ENCODE results near the gene DNAJC27.
"Not testable (repeated sequence)": the region's sequence is repeated elsewhere in the genome, so short reads cannot be mapped to it uniquely, and the experiment has no call there.

The DNAJC27 gene

DNA sequence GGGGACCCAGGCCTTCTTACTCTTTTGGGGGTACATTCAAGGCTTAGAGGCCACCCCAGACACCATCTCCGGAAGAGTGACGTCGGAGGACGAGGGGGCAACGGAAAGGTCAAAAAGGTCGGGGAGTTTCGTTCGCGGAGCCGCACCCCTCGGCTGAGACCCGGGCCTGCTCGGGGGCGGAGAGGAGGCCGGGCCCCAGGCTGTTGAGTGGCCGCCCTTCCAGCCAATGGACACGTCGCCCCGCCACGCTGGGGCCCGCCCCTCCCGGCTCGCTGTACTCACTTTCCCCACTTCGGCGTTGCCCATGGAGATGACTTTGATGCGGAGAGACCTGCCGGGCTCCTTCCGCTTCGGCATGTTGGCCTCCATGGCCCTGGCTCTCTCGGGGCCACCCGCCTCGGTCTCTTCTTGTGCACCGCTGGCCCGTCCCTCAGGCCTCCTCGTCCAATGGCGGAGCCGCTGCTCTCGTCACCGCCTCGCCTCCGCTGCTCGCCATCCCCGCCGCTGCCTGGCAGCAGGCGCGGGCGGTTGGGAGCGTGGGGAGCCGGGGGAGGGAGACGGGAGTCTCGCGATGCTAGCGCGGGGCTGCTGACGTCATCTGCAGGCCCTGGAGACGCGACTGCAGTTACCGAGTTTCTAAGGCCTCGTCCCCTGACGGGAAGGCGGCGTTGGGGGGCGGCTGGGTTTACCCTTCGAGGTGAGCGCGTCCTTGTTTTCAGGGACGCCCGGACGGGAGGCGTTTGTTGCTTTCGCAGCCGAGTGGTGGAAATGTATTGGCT is at the start of gene DNAJC27:
DNAJC27 (minus strand) TSS at position 420 of the 779 bp plus-strand sequence; CDS start at position 369, 51 bp downstream.
- DNase-seq (ENCODE audit: low read depth) = peak; percentile 96

DNA sequence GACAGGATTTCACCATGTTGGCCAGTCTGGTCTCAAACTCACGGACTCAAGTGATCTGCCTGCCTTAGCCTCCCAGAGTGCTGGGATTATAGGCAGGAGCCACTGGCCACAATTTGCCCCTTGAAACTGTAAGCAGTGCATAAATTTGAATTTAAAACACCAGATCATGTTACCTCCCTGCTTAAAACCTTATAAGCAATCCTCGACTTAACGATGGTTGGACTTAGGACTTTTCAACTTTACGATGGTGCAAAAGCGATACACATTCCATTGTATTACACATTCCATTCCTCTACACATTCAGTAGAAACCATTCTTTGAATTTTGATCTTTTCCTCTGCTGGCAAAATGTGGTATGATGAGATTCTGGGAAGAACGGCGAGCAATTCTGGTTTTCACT is 46.9 kb upstream of the DNAJC27 start:
- no peak for DNase-seq (ENCODE audit: low read depth)

DNA sequence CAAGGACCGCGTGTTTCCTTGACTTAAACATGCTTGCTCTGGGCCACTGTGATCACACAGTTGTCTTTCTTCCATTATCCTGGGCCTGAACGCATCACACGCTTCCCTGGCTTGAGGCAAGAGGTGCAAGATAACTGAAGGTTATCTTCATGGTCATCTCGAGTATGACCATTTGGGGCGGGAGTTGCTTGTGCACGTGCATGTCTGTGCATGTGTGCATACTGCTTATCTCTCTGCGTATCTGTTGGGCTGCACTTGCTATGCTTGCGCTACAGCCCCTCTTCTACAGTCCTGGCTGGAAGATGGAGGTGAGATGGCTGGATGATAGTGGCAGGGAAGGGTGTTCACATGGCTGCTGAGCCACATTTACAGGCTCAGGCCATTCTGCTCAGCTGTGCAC is 42.9 kb upstream of the DNAJC27 start:
- no peak for DNase-seq (ENCODE audit: low read depth)

DNA sequence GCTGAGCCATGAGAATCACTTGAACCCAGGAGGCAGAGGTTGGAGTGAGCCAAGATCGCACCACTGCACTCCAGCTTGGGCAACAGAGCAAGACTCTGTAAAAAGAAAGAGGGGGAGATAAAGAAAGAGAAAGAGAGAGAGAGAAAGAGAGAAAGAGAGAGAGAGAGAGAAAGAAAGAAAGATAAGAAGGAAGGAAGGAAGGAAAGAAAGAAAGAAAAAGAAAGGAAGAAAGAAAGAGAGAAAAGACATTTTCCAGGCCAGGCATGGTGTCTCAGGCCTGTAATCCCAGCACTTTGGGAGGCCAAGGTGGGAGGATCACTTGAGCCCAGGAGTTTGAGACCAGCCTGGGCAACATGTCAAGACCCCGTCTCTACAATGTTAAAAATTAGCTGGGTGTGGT is 39.6 kb upstream of the DNAJC27 start:
- DNase-seq (ENCODE audit: low read depth) = not testable (repeated sequence)

GRCh38 chr2:25009954-25010353 is 38.2 kb upstream of the DNAJC27 start:
- no peak for DNase-seq (ENCODE audit: low read depth)

GRCh38 chr2:25002066-25002465 is 30.3 kb upstream of the DNAJC27 start:
- DNase-seq (ENCODE audit: low read depth) = no peak

DNA sequence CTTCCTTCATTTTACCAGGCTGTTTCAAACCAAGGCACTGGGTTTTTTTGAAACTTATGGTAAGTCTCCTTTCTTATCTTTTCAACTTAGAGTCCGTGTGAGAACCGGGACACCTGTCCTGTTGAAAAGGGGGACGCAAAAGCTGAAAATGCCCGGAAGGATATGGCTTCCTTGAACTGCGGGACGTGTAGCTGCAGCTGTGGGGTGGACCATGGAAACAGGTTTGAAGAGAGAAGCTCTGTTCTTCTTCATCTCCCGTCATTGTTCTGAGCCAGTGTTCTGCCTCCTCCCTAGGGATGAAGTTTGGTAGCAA is 29.5 kb upstream of the DNAJC27 start:
- DNase-seq (ENCODE audit: low read depth) = no peak

DNA sequence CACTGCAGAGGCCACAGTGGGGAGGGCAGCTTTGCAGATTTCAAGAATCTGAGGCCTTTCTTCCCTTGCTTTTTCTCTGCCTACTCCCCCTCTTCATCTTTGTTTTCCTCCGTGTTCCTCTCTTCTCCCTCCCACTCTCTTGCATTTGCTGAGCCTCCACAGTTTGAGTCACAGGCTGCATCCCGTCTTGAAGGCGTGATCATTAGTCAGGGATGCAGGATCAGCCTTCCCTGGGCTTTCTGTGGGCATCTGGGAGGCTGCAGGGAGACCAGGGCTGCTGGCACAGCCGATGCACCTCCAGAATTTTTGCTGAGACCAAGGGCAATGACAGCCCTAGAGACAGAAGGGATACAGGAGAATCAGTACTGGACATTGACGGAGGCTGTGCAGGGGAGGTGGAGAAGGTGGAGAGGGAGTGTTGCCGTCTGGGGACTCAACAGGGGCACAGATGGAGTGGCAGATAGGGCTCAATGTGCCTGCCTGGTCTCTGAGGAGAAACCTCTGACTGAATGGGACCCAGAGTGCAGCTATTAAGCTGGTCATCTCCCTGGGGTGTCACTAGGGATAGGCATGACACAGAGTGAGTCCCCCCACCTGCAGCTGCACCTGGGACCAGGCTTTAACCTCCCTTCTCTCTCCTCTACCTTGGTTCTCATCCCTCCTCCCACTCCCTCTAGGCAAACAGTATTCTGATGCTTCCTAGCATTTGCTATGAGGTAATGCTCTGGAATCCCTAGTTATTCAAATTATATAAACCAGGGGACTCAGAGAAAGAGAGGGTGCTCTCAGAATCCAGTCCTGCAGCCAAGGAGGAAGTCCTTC is 29.0 kb upstream of the DNAJC27 start:
- DNase-seq (ENCODE audit: low read depth) = no peak

DNA sequence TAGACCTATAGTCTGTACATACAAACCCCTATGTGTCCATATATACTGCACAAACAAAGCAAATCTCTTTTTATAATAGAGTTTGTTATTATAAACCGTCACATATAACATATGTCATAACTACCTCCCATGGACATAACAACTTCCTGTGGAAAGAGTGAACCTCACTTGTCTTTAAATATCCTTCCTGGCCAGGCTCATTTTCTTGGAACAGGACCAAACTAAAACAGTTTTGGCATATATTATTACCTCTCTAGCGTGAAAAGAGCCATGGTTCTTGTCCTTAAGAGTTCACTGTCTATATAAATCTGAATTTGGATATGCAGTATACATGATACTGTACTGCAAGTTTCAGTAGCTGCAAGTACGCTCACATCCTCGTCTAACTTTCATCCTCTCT is 28.3 kb upstream of the DNAJC27 start:
- no peak for DNase-seq (ENCODE audit: low read depth)

- DNase-seq (ENCODE audit: low read depth) = not testable (repeated sequence)
Observed at GRCh38 chr2:24999097-24999496, 27.3 kb upstream of the DNAJC27 start.

DNA sequence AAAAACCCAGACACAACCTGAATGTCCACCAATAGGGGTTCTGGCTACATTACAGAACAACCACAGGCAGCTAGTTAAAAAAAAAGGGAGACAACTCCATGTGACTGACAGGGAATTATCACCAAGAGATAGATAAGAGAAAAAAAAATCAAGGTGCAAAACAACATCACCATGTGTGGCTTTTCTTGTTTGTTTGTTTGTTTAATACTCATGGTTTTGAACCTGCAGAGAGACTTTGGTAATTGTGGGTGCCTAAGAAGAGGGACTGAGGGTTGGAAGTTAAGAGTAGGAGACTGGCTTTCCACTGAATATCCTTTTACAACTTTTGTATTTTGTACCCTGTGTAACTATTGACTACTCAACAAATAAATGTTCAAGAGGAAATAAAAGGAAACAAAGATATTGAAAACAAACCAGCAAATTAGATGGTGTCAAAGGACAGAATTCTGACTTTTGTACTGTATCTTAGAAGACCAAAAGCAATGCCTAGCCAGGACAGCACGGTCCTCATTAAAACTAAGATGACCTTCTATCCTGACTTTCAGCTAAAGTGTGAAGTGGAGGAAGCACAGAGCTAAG is 22.5 kb upstream of the DNAJC27 start:
- DNase-seq (ENCODE audit: low read depth) = no peak

DNA sequence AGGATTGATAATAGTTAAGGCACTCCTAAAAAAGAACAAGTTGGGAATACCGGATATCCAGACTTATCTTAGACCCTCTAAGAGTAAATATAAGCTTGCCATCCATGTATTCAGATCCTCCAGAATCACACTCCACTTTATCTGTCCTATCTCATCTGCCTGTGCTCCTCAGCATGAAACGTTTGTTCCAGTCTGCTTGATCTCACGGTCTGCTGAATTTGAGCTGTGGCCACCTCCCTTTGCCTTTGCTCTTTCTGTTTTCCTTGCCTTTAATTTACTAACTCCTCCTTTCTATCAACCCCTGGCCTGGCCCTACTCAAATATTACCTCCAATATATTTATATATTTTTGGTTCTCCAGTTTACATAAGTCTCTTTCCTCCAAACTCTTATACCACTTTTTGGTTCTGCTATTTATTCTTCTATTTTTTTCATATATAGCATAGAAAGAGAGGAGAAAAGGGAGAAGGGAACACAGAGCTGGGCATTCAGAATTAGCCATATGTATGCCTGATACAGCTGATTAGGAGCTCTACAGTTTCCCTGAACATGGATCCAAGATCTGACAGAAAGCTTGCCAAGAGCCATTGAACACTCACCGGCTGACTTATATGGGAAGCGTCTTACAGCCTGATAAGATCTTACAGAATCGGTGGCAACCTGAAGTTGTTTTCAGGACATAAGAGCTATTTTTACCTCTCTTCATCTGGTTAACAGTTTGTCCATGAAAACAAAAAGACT is 21.8 kb upstream of the DNAJC27 start:
- no peak for DNase-seq (ENCODE audit: low read depth)

DNA sequence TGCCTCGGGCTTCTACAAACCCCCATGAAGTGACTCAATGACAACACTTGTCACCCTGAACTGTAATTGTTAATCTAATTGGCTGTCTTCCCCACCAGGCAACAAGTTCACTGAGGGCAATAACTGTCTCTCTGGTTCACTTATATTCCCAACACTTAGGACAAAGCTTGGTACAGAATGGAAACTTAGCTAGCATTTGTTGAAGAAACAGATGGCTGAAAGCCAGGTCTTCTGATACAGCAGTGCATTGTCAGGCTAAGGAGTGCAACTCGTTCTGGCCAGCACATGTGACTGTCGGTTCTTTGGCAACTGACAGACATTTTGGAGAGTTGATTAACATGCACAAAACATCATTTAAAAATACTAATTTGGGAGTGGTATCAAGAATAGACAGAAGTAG is 14.6 kb upstream of the DNAJC27 start:
- no peak for DNase-seq (ENCODE audit: low read depth)

GRCh38 chr2:24985511-24985910 is 13.8 kb upstream of the DNAJC27 start:
- DNase-seq (ENCODE audit: low read depth) = no peak

DNA sequence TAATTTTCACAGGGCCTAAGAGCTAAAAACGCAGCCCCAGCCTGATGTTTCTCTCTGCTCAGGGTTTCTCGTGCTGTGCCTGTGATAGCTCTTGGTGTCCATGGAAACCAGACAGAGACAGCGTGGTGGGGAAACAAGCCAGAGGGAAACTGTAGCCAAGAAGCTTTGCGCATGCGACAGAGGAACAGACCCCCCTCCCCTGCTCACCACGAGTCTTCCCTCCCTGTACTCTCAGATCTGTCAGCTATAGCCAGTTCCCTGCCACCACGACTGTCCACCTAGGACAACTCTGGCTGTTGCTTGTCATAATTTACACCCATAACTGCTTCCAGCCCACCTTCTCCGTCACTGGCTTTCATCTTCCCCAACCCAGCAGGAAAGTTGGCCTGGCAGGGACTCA is 13.2 kb upstream of the DNAJC27 start:
- DNase-seq (ENCODE audit: low read depth) = no peak

DNA sequence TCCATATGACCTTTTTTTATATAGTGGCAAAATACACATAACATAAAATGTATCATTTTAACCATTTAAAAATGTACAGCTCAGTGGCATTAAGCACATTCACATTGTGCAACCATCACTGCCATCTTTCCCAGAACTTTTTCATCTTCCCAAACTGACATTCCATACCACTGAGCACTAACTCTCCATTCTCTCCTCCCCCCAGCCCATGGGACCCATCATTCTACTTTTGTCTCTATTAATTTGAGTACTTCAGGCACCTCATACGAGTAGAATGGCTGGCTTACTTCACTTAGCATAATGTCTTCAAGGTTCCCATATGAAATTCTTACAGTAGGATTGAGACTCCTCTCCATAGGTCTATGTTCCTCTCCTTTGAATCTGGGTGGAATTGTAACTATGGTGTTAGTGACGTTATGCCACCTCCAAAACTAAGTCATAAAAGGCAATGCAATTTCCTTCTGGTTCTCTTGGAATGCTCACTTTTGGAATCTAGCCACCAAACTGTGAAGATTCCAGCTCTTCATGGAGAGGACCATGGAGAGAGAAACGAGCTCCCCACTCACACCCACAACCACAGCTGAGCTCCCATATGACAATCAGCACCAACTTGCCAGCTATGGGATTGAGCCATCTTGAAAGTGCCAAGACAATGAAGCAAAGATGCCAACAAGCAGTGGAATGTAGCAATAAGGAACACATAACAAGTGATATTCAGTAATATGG is 9.8 kb upstream of the DNAJC27 start:
- no peak for DNase-seq (ENCODE audit: low read depth)

DNA sequence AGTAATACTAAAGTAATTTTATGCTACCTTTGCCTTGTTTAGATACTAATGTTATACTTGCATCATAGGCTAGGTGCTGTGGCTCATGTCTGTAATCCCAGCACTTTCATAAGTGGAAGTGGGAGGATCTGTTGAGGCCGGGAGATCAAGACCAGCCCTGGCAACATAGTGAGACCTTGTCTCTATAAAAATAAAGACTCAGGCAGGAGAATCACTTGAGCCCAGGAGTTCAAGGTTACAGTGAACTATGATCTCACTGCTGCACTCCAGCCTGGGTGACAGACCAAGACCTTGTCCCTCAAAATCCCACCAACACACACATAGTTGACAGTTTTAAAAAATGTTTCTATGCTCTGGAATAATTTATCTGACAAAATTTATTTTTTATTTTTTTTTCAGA is 6.9 kb upstream of the DNAJC27 start:
- no peak for DNase-seq (ENCODE audit: low read depth)

DNA sequence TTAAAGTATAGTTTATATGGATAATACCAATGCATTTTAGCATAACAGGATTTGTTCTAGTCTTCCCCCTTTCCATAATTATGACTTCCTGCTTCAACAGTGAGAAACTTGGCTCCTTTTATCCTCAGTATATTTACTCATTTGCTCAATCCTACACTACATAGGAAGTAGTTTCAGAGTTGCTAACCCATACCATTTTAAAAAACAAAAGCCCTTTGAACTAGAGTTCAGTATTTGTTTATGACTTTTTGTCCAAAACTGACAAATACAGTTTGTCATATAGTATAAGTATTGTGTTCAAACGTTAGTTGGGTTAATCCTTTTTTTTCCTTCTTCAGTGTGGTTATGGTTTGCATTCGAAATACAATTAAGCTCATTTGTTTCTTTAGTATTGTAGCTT is 5.9 kb upstream of the DNAJC27 start:
- DNase-seq (ENCODE audit: low read depth) = no peak

DNA sequence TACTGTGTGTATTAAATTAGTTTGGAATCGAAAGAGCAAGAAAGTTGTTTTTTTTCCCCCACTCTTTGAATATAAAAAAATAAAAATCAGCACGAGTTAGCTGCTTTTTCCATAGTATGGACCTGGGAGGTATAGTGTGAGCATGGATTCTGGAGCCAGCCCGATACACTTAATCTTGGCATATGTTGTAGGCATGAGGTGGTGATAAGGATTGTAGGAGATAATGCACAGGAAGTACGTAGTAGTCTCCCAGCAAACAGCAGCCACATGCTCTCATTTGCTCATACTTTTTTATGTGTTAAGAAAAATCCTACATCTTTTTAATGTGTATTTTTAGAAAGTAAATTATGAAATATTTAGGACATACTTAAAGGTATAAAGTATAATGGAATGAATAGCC is 2.1 kb upstream of the DNAJC27 start:
- no peak for DNase-seq (ENCODE audit: low read depth)

DNA sequence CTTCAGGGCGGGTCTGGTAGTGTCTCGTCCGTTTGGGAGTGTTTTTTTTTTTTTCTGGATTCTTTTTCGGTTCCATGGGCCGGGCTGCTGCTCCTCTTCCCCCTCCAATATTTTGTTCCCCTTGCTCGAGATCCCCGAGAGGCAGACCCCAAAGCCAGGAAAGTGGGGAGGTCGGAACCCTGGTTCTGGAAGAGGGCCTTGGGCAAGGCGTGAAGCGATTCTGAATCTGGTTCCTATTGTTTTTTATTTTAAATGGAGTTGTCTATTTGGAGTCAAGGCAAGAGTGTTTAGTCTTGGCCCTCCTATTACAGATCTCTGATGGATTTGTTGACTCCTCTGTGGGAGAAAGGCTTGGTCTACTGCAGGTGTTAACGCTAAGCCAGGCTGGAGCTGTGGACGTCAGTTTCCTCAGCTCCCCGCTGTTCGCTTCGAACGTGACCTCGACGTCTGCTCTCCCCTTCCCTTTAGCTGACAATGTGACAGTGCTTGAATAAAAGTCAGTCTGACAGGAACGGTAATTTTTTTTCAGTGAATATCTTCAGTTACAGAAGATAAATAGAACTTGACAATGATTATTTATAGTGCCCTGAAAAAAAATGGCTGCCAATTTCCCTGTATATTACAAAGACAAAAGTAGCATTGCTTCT is 683 bp upstream of the DNAJC27 start:
- DNase-seq (ENCODE audit: low read depth) = no peak

DNA sequence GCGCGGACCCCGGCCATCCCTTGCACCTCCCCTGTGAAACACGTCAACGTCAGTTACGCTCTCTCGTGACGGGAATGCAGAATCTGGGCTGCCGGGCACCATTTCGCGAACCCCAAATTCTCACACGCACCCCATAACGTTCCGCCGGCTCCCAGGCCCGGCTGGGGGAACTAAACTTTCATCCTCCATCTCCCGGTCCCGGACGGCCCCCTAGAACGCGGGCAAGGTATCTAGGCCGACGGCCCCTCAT is 544 bp downstream of the DNAJC27 start:
- no peak for DNase-seq (ENCODE audit: low read depth)
